ENCODE results near the gene JARID2. TPM values are rescaled to one million over a fixed set of nuclear protein-coding genes. Genes with fewer than 3 reads are reported as not detected.

The JARID2 gene
- total and polyA plus RNA-seq, 2 of the 13 experiments (the other 11 are each of a cell fraction or from before 2014, with no cell fraction given) = 7.5 to 10.3 TPM

GRCh38 chr6:15232836-15233510, 12.9 kb upstream of the JARID2 start:
- no peaks in the 10 kb centered on the region for H3K27me3 ChIP-seq (ENCODE audit: control insufficient read depth in 1 of 2, insufficient read depth in 2 of 2, low read length in 2 of 2)
- no peak overlapping the region for H3K4me3 ChIP-seq (replicated peaks in 1 of 3; ENCODE audit: insufficient read depth in 1 of 3, low read depth in 2 of 3, low read length in 3 of 3)
- no peak for DNase-seq (ENCODE audit: low spot score)
- FAIRE-seq = no peak
- TF ChIP-seq SP2 (CRISPR knock-in tag; IDR thresholded peaks at IDR 0.05) (no peak), ZNF282 (IDR thresholded peaks at IDR 0.05; ENCODE audit: partially characterized antibody) (no peak), ZNF546 (CRISPR knock-in tag; conservative IDR thresholded peaks at IDR 0.05) (no peak), NFE2 (CRISPR knock-in tag; IDR thresholded peaks at IDR 0.05) (no peak), ATF1 (CRISPR knock-in tag; IDR thresholded peaks at IDR 0.05) (no peak), ZNF816 (CRISPR knock-in tag; IDR thresholded peaks at IDR 0.05; ENCODE audit: borderline replicate concordance) (no peak), GABPB1 (CRISPR knock-in tag; IDR thresholded peaks at IDR 0.05) (no peak), TSC22D2 (CRISPR knock-in tag; IDR thresholded peaks at IDR 0.05; ENCODE audit: borderline replicate concordance) (no peak), HMGXB3 (CRISPR knock-in tag; IDR thresholded peaks at IDR 0.05; ENCODE audit: borderline replicate concordance) (no peak), ZNF773 (CRISPR knock-in tag; IDR thresholded peaks at IDR 0.05; ENCODE audit: borderline replicate concordance) (no peak), ZNF143 (CRISPR knock-in tag; IDR thresholded peaks at IDR 0.05) (no peak), MXD1 (CRISPR knock-in tag; IDR thresholded peaks at IDR 0.05) (no peak), ZNF709 (CRISPR knock-in tag; IDR thresholded peaks at IDR 0.05) (no peak), ZFP82 (CRISPR knock-in tag; IDR thresholded peaks at IDR 0.05; ENCODE audit: borderline replicate concordance) (no peak)
- ATAC-seq = no peak
- no peak overlapping the region for H3K9ac ChIP-seq (ENCODE audit: insufficient read depth, low read depth, low read length)
- H3K4me1 ChIP-seq (ENCODE audit: insufficient read depth, low read length) = 0 out of 2 replicates have a peak, but pooled peaks cover 3% of the 10 kb centered on the region
- CTCF ChIA-PET (ENCODE audit: low intra/inter-chr PET ratio, low total read pairs) = no interaction called here
- no TSS peak for BruUV-seq (replicated peaks)
- H3K4me2 ChIP-seq (ENCODE audit: low read depth, low read length) = no peak overlapping the region
- no peak overlapping the region for H2AFZ ChIP-seq (ENCODE audit: low read length)
- H4K20me1 ChIP-seq (ENCODE audit: insufficient read depth, low read length) = no peaks in the 10 kb centered on the region
- no peaks in the 10 kb centered on the region for H3K36me3 ChIP-seq (replicated peaks in 1 of 2; ENCODE audit: control insufficient read depth in 1 of 2, insufficient read depth in 2 of 2, low read length in 2 of 2)
- WGBS (ENCODE audit: low lambda C conversion rate) = 37% methylated on average over 6 of the region's 7 CpGs
- POLR2A ChIA-PET = no interaction called here
- no peak overlapping the region for H3K27ac ChIP-seq (ENCODE audit: extremely low read length, insufficient read depth, low read length)
- in situ Hi-C loops (cut with HindIII; ENCODE audit: extremely low pct_ligation_motif_present, low pct_unique_long_range_greater_than_20kb) = loop anchor here (25.0 kb wide), 1 partner anchor 1021 kb away; no protein-coding TSS in a partner anchor
- H3K9me3 ChIP-seq (ENCODE audit: low read length) = no peaks in the 10 kb centered on the region
- no peaks in the 10 kb centered on the region for H3K79me2 ChIP-seq (ENCODE audit: insufficient read depth, low read length)
- intact Hi-C loops (cut with micrococcal nuclease; ENCODE audit: unreplicated experiment) = no loop called here

All from HepG2 (cell line).